Thoracic aorta (tissue), 2 donors: ENCODE results near the gene SSH2. TPM values are rescaled to one million over a fixed set of nuclear protein-coding genes. Genes with fewer than 3 reads are reported as not detected.

Experiments used
- ATAC-seq: fragments of 150-250 bp; one replicate; pipeline ENCODE4 v1.8.0; 2017; ENCODE audit warnings: low read depth; ENCODE audit not compliant: insufficient number of reproducible peaks, low FRiP score
- DNase-seq: peaks from one replicate; pipeline ENCODE4 v3.0.0-alpha.2; 2020; ENCODE audit warnings: low spot score
- H3K27ac ChIP-seq, 2 donors: fragments of 200-600 bp; sonication (generic); 1 replicate in 1 of 2; 2 replicates in 1 of 2; pipeline ENCODE4 v1.5.1; 2016; ENCODE audit warnings: mild to moderate bottlenecking in 2 of 2, moderate library complexity in 2 of 2
- H3K27me3 ChIP-seq: fragments of 200-600 bp; sonication (generic); replicated peaks from 2 replicates; pipeline ENCODE4 v1.6.0; 2016; ENCODE audit warnings: mild to moderate bottlenecking; ENCODE audit not compliant: insufficient read depth
- H3K36me3 ChIP-seq: fragments of 200-600 bp; sonication (generic); one replicate; pipeline ENCODE4 v1.5.1; 2016
- H3K4me1 ChIP-seq, 2 donors: fragments of 200-600 bp; sonication (generic); 1 replicate in 1 of 2; 2 replicates in 1 of 2; pipeline versions ENCODE4 v1.5.1 to v1.6.0; 2016; ENCODE audit warnings: low read depth in 2 of 2, mild to moderate bottlenecking in 1 of 2; ENCODE audit not compliant: control insufficient read depth in 1 of 2
- H3K4me3 ChIP-seq: fragments of 200-600 bp; sonication (generic); 2 replicates; pipeline ENCODE4 v1.5.1; 2016; ENCODE audit warnings: mild to moderate bottlenecking
- H3K9me3 ChIP-seq: fragments of 200-600 bp; sonication (generic); 2 replicates; pipeline ENCODE4 v1.5.1; 2016
- total RNA-seq, 2 donors: library from RNA; depleted of rRNA; stranded (reverse); fragments of >200 nt; gene quantifications; one replicate each; pipeline versions ENCODE4 v1.1.0 to v1.2.3, GENCODE V29; 2016
- TF ChIP-seq, protein P1 (sequence below): fragments of 200-600 bp; sonication (generic); IDR thresholded peaks from one replicate; pipeline ENCODE4 v1.5.1; 2019; ENCODE audit warnings: antibody characterized with exemption

Gene SSH2
- total RNA-seq, 2 donors from 2014 or later: 31.5 to 33.2 TPM

DNA sequence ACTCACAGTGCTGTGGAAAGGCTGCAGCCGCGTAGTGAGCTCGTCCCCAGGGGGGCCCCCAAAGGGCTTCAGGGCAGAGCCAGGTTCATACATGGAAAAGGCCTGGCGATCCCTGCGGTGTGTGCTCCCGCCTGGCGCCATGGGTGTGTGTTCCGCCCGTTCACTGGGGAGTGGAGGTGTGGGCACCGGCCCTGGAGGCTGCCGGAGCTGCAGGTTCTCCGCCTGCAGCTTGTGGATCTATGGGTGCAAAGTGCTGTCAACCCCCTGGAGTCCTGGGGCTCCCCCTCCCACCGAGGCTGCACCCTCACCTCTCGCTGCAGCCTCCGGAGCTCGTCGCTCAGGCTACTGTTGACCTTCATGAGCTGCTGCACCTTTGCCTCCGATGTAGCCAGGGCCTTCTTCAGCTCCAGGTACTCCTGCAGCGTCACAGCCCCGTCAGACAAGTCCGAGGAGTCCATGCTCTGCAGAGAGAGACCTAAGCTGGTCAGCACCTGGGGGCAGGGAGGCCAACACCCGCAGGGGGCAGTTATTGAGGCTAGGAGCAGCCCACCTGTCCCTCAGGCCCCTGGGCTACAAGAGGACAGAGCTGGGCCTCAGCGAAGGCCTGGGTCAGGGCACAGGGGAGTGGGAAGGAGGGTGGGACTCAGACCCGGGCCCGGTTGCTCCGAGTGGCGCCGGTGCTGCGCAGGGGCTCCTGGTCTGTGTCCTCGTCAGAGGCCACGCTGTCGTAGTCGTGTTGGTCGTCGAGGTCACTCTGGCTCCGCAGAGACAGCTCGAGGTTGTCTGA, 353.6 kb downstream of the SSH2 start:
- Histone ChIP-seq H3K27me3 (no peaks in the 10 kb centered on the region), H3K4me3 (no peak overlapping the region), H3K9me3 (no peaks in the 10 kb centered on the region), H3K4me1 (peaks cover 3 to 37% of the 10 kb centered on the region in 2 donors), H3K27ac (no peak overlapping the region), H3K36me3 (peaks cover 31% of the 10 kb centered on the region)
- no peak for DNase-seq
- TF ChIP-seq, protein P1, sequence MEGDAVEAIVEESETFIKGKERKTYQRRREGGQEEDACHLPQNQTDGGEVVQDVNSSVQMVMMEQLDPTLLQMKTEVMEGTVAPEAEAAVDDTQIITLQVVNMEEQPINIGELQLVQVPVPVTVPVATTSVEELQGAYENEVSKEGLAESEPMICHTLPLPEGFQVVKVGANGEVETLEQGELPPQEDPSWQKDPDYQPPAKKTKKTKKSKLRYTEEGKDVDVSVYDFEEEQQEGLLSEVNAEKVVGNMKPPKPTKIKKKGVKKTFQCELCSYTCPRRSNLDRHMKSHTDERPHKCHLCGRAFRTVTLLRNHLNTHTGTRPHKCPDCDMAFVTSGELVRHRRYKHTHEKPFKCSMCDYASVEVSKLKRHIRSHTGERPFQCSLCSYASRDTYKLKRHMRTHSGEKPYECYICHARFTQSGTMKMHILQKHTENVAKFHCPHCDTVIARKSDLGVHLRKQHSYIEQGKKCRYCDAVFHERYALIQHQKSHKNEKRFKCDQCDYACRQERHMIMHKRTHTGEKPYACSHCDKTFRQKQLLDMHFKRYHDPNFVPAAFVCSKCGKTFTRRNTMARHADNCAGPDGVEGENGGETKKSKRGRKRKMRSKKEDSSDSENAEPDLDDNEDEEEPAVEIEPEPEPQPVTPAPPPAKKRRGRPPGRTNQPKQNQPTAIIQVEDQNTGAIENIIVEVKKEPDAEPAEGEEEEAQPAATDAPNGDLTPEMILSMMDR: no peak
- no peak for ATAC-seq

Other genes with a start within 250 kb of the SSH2 start
- 1 to 10 TPM in 1 of 2 donors, not detected in 1; 1.9 TPM for gene EFCAB5, start 11.4 kb upstream of the SSH2 start, total RNA-seq
- gene NSRP1, start 186.6 kb upstream of the SSH2 start, total RNA-seq: 10 to 100 TPM; 32.9 to 58.3 TPM